ENCODE results near the gene RASSF5. TPM values are rescaled to one million over a fixed set of nuclear protein-coding genes. Genes with fewer than 3 reads are reported as not detected.

RASSF5 gene
- total RNA-seq, 1 donor from 2014 or later: 1.2 TPM

- H3K36me3 Mint-ChIP-seq (ENCODE audit: low read depth, unreplicated experiment): no peaks in the 10 kb centered on the region
- H3K4me1 Mint-ChIP-seq (ENCODE audit: unreplicated experiment): no peaks in the 10 kb centered on the region
These were observed 10.5 kb downstream of the RASSF5 start for GRCh38 chr1:206517784-206518183.

GRCh38 chr1:206518206-206518605 lies 10.9 kb downstream of the RASSF5 start:
- no peak for DNase-seq (ENCODE audit: low spot score)
- no peaks in the 10 kb centered on the region for H3K36me3 Mint-ChIP-seq (ENCODE audit: low read depth, unreplicated experiment)
- TF ChIP-seq CTCF (IDR thresholded peaks at IDR 0.05; ENCODE audit: unreplicated experiment): no peak
- H3K27ac Mint-ChIP-seq (ENCODE audit: unreplicated experiment): no peak overlapping the region
- H3K9me3 Mint-ChIP-seq (ENCODE audit: unreplicated experiment): no peaks in the 10 kb centered on the region
- H3K4me3 Mint-ChIP-seq (ENCODE audit: unreplicated experiment): no peak overlapping the region
- H3K27me3 Mint-ChIP-seq (ENCODE audit: unreplicated experiment): peaks cover 8% of the 10 kb centered on the region
- no peaks in the 10 kb centered on the region for H3K4me1 Mint-ChIP-seq (ENCODE audit: unreplicated experiment)

More at GRCh38 chr1:206517784-206518183, 10.5 kb downstream of the RASSF5 start:
- H3K27ac Mint-ChIP-seq (ENCODE audit: unreplicated experiment): no peak overlapping the region
- no peak for DNase-seq (ENCODE audit: low spot score)
- TF ChIP-seq CTCF (IDR thresholded peaks at IDR 0.05; ENCODE audit: unreplicated experiment): no peak
- peaks cover 8% of the 10 kb centered on the region for H3K27me3 Mint-ChIP-seq (ENCODE audit: unreplicated experiment)
- H3K9me3 Mint-ChIP-seq (ENCODE audit: unreplicated experiment): no peaks in the 10 kb centered on the region
- H3K4me3 Mint-ChIP-seq (ENCODE audit: unreplicated experiment): no peak overlapping the region

GRCh38 chr1:206518743-206519142 lies 11.4 kb downstream of the RASSF5 start:
- DNase-seq (ENCODE audit: low spot score): no peak
- no peak for TF ChIP-seq CTCF (IDR thresholded peaks at IDR 0.05; ENCODE audit: unreplicated experiment)
- Mint-ChIP-seq H3K27ac (ENCODE audit: unreplicated experiment) (no peak overlapping the region), H3K4me3 (ENCODE audit: unreplicated experiment) (no peak overlapping the region), H3K27me3 (ENCODE audit: unreplicated experiment) (peaks cover 4% of the 10 kb centered on the region), H3K9me3 (ENCODE audit: unreplicated experiment) (no peaks in the 10 kb centered on the region), H3K36me3 (ENCODE audit: low read depth, unreplicated experiment) (no peaks in the 10 kb centered on the region), H3K4me1 (ENCODE audit: unreplicated experiment) (no peaks in the 10 kb centered on the region)

- H3K27me3 Mint-ChIP-seq (ENCODE audit: unreplicated experiment): peaks cover 3% of the 10 kb centered on the region
These were observed 13.8 kb downstream of the RASSF5 start for GRCh38 chr1:206521127-206521526.

More at GRCh38 chr1:206521127-206521526, 13.8 kb downstream of the RASSF5 start:
- Mint-ChIP-seq H3K36me3 (ENCODE audit: low read depth, unreplicated experiment) (no peaks in the 10 kb centered on the region), H3K27ac (ENCODE audit: unreplicated experiment) (no peak overlapping the region), H3K4me1 (ENCODE audit: unreplicated experiment) (peaks cover 3% of the 10 kb centered on the region), H3K4me3 (ENCODE audit: unreplicated experiment) (no peak overlapping the region), H3K9me3 (ENCODE audit: unreplicated experiment) (no peaks in the 10 kb centered on the region)
- no peak for TF ChIP-seq CTCF (IDR thresholded peaks at IDR 0.05; ENCODE audit: unreplicated experiment)
- DNase-seq (ENCODE audit: low spot score): no peak
